Measurements from ENCODE around the gene APIP. TPM values are rescaled to one million over a fixed set of nuclear protein-coding genes. Genes with fewer than 3 reads are reported as not detected.

The APIP gene
- total and polyA plus RNA-seq, 10 of the 15 experiments (the other 5 are each of a cell fraction or from before 2014, with no cell fraction given), result 26.8 to 87.1 (median 52.8) TPM

DNA sequence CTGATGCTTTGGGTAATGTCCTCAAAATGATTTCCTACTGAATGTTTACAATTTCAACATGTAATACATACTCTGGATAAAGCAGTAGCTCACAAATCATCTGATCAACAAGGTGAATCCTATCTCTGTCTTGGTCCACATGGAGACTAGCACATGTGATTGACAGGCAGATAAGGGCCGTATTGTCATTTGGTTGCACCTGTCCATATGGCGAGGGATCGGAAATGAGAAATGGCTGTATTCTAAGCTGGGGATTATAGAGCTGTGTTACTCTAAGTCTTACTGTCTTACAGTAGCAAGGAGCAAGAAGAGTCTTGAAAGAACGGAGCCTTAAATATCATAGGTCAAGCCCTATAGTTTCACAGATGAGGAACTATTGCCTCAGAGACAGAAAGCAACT is 55.7 kb downstream of the APIP start (continued):
- TF ChIP-seq, protein P1, sequence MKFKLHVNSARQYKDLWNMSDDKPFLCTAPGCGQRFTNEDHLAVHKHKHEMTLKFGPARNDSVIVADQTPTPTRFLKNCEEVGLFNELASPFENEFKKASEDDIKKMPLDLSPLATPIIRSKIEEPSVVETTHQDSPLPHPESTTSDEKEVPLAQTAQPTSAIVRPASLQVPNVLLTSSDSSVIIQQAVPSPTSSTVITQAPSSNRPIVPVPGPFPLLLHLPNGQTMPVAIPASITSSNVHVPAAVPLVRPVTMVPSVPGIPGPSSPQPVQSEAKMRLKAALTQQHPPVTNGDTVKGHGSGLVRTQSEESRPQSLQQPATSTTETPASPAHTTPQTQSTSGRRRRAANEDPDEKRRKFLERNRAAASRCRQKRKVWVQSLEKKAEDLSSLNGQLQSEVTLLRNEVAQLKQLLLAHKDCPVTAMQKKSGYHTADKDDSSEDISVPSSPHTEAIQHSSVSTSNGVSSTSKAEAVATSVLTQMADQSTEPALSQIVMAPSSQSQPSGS (IDR thresholded peaks at IDR 0.05; ENCODE audit: low read length), result no peak
- TF ChIP-seq SPI1 (IDR thresholded peaks at IDR 0.05; ENCODE audit: borderline replicate concordance, insufficient read depth, low read depth, low read length) (no peak), CBX5 (IDR thresholded peaks at IDR 0.05; ENCODE audit: low read depth) (no peak), SP1 (IDR thresholded peaks at IDR 0.05; ENCODE audit: low read depth, low read length) (no peak), RAD51 (IDR thresholded peaks at IDR 0.05) (no peak)
- TF ChIP-seq, protein P2, sequence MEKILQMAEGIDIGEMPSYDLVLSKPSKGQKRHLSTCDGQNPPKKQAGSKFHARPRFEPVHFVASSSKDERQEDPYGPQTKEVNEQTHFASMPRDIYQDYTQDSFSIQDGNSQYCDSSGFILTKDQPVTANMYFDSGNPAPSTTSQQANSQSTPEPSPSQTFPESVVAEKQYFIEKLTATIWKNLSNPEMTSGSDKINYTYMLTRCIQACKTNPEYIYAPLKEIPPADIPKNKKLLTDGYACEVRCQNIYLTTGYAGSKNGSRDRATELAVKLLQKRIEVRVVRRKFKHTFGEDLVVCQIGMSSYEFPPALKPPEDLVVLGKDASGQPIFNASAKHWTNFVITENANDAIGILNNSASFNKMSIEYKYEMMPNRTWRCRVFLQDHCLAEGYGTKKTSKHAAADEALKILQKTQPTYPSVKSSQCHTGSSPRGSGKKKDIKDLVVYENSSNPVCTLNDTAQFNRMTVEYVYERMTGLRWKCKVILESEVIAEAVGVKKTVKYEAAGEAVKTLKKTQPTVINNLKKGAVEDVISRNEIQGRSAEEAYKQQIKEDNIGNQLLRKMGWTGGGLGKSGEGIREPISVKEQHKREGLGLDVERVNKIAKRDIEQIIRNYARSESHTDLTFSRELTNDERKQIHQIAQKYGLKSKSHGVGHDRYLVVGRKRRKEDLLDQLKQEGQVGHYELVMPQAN (conservative IDR thresholded peaks at IDR 0.05), result no peak
- TF ChIP-seq, protein P3, sequence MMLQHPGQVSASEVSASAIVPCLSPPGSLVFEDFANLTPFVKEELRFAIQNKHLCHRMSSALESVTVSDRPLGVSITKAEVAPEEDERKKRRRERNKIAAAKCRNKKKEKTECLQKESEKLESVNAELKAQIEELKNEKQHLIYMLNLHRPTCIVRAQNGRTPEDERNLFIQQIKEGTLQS (IDR thresholded peaks at IDR 0.05; ENCODE audit: borderline replicate concordance, extremely low read depth, low read depth, low read length), result no peak
- TF ChIP-seq, protein P4, sequence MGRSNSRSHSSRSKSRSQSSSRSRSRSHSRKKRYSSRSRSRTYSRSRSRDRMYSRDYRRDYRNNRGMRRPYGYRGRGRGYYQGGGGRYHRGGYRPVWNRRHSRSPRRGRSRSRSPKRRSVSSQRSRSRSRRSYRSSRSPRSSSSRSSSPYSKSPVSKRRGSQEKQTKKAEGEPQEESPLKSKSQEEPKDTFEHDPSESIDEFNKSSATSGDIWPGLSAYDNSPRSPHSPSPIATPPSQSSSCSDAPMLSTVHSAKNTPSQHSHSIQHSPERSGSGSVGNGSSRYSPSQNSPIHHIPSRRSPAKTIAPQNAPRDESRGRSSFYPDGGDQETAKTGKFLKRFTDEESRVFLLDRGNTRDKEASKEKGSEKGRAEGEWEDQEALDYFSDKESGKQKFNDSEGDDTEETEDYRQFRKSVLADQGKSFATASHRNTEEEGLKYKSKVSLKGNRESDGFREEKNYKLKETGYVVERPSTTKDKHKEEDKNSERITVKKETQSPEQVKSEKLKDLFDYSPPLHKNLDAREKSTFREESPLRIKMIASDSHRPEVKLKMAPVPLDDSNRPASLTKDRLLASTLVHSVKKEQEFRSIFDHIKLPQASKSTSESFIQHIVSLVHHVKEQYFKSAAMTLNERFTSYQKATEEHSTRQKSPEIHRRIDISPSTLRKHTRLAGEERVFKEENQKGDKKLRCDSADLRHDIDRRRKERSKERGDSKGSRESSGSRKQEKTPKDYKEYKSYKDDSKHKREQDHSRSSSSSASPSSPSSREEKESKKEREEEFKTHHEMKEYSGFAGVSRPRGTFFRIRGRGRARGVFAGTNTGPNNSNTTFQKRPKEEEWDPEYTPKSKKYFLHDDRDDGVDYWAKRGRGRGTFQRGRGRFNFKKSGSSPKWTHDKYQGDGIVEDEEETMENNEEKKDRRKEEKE (IDR thresholded peaks at IDR 0.05), result no peak
- TF ChIP-seq, protein P5, sequence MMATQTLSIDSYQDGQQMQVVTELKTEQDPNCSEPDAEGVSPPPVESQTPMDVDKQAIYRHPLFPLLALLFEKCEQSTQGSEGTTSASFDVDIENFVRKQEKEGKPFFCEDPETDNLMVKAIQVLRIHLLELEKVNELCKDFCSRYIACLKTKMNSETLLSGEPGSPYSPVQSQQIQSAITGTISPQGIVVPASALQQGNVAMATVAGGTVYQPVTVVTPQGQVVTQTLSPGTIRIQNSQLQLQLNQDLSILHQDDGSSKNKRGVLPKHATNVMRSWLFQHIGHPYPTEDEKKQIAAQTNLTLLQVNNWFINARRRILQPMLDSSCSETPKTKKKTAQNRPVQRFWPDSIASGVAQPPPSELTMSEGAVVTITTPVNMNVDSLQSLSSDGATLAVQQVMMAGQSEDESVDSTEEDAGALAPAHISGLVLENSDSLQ (IDR thresholded peaks at IDR 0.05), result no peak
